DLD1 (cell line): Measurements from ENCODE around the gene HTR7.
"Not testable (repeated sequence)": the region's sequence is repeated elsewhere in the genome, so short reads cannot be mapped to it uniquely, and the experiment has no call there.

Source experiments
- in situ Hi-C: cut with HindIII; loops from 2 replicates; pipeline ENCODE4 v1.10.0; 2017; ENCODE audit warnings: low sequenced_read_pairs

Gene HTR7

DNA sequence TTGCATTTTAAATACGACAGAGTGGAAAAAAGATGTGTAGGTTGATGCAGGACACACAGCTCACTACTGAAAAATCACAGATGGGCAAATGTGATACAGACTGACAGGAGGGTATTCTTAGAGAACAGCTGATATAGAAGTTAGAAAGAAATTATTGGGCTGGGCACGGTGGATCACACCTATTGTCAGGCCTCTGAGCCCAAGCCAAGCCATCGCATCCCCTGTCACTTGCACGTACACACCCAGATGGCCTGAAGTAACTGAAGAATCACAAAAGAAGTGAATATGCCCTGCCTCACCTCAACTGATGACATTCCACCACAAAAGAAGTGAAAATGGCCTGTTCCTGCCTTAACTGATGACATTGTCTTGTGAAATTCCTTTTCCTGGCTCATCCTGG, 50.7 kb downstream of the HTR7 start:
- in situ Hi-C loops = not testable (repeated sequence)

GRCh38 chr10:90806677-90807076, 51.2 kb downstream of the HTR7 start:
- in situ Hi-C loops = no loop called here

DNA sequence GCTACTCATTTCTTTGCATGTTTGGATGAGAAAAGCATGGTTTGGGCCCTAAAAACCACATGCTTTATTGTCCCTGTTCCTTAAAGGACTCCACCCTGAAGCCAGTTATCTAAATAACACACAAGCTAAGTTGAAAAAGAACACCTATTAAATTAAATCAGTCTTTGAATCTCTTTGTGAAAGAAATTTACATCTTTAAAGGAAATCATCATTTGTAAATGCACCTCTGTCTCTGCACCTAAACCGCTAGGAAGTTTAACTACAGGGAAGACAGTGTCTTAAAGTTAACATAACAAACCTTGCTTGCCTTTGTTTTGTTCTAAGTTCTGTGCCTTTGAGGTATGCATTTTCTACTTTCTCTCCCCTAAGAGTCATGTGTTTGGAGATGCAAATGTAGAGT, 52.6 kb downstream of the HTR7 start:
- in situ Hi-C loops = no loop called here

DNA sequence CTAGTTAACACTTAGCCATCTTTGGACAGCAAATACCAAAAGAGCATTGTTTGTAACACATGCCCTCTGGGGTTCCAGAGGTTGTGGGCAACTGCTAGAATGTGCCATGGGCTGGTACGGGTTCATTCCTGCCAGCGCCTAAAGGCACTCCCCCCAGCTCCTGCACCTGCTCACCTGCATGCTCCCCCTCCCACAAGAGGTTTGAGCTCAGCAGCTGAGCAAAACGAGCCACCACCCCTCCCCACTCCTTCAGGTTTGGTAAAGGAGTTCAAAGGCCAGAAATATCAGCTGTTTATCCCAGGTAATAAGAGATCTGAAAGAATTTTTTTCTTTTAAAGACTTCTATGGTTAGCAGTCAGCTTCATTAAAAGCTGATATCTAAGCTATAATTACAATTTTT, 53.5 kb downstream of the HTR7 start:
- in situ Hi-C loops = no loop called here

DNA sequence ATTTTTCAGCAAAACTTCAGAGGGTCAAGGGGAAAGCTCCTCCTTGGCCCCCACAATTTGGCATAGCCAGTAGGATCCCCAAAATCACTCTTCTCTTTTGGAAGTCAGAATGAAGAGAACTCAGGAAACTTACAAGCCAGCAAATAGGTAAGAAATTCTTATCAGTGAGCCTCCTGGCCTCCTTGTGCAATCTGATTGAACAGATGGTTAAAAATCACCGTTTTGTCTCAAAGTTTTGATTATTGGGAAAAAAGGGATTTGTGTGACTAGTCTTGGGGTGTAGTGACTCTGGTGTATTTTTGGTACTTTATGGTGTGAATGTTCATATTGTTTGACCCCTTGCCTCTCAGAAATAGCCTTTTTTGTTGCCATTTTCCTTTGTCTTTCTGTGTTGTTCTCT, 56.2 kb downstream of the HTR7 start:
- in situ Hi-C loops = no loop called here

DNA sequence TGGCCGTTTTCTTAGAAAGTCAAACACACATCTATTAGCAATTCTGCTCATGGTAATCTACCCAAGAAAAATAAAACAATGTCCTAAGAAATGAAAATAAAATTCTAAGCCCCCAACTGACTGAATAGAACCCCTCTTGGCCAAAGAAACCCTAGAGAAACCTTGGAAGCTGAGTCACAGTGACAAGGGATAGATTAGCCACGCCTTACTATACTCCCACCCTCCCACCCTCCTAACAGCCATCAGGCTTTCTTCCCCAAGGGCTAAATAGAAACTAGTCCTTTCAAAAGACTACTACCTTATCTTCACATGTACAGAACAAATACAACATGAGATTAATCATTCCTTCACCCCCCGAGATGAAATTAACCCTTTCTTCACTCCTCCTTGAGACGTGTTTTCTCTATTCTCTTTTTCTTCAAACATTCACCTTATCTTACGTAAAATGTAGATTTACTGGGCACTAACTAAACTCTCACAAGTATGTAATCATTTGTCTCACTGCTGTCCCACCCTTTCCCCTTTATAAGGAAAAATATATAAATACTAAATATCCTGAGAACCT, 57.5 kb downstream of the HTR7 start:
- in situ Hi-C loops = no loop called here

- in situ Hi-C loops = no loop called here
Measured at GRCh38 chr10:90799172-90799571, 58.7 kb downstream of the HTR7 start.

DNA sequence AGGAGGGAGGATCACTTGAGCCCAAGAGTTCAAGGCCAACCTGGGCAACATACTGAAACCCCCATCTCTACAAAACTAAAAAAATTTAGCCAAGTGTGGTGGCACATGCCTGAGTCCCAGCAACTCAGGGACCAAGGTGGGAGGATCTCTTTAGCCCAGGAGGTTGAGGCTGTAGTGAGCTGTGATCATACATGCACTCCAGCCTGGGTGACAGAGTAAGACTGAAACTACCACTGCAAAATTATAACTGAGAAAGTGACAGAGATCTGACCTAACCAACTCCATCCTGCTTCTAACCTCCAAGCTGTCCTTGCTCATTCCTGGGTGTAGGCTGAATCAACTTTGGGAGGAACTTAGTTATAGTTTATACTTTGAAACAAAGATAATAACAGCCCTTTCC, 59.4 kb downstream of the HTR7 start:
- in situ Hi-C loops = no loop called here

DNA sequence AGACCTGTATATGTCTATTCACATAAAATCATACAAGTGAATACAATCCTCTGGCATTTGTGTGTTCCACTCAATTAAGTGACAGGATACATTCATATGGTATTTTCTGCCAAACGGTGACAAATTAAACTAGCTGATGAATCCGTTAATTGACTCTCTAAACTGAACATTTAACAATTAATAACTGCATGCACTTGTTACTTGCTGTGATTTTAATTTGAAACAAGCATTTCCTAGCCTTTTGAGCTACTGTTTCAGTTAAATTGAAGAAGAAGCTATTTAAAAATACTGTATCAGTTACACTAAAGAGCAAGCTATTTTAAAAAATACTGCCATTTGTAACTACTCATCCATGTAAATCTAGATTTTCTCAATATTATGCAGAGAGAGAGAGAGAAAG, 67.4 kb downstream of the HTR7 start:
- in situ Hi-C loops = no loop called here

DNA sequence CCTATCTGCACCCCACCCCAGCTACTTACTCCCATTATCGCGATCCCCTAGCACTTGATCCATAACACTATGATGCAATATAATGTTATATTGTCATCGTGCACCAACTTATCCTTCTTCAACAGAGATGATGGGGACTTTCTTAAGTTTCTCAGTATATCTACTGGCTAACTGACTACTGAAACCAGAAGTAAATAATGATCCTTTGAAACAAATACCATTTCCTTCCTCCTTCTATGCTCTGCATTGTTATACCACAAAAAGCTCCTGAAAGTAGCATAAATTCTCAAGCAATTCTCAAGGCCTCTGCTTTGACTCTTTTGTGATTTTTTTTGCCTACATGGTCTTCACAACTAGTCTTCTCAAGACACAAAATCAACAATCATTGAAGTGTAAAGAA, 68.9 kb downstream of the HTR7 start:
- in situ Hi-C loops = no loop called here

DNA sequence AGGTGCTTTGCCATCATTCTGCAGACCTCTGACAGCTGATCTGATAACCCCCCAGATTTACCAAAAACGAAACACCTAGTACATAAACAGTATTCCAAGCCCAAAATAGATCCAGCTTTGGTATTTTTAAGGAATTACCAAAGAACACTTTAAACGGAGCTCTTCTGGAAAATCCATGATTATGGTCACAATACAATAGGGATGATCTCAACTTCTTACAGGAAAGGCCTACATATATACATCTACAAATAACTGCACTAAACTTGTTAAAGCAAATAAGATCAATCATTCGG, 69.7 kb downstream of the HTR7 start:
- in situ Hi-C loops = no loop called here

DNA sequence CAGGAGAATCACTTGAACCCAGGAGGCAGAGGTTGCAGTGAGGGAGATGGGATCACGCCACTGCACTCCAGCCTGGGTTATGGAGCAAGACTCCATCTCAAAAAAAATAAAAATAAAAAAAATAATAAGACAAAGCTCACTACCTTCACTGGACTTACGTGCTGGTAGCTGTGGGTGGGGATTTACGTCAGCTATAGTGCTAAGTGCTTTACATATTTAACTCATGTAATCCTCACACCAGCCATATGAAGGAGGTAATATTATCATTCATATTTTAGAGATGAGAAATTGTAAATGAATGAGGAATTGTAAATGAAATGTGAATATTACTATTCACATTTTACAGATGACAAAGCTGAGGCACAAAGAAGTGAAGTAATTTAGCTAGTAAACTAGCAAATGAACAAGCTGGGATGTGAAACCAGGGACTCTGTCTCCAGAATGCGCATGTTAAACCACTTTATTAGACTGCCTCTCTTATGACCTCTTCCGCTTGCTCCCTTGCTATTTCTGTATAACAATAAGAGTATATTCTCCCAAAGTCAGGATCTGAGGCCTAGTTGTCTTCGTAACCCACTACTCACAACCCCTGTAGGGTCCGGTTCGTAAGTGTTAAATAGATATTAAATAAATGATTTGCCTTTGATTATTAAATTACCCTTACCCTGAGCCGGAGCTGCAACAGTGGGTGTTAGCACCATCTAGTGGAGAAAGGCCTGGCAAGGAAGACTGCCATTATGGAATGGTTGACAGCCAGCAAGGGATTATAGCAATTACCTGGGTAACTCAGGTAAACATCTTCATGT, 70.2 kb downstream of the HTR7 start:
- in situ Hi-C loops = no loop called here

GRCh38 chr10:90785782-90786181, 72.1 kb downstream of the HTR7 start:
- in situ Hi-C loops = no loop called here

DNA sequence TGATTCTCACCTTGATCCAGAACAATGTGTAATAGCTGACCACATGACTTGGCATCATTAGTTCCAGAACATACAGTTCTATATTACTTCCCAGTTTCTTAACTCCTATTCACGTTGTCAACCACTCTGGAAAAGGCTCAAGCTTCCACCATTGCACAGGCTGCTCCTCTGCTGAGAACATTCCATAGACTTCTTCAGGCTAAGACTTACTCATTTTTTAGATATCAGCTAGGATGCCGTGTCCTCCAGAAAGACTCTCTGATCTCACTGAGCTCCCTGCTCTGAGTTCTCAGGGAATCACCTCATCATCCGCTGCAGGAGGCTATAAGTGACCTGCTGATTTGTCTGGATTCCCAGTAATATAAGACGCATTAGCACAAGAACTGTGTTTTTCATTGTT, 73.1 kb downstream of the HTR7 start:
- in situ Hi-C loops = no loop called here

DNA sequence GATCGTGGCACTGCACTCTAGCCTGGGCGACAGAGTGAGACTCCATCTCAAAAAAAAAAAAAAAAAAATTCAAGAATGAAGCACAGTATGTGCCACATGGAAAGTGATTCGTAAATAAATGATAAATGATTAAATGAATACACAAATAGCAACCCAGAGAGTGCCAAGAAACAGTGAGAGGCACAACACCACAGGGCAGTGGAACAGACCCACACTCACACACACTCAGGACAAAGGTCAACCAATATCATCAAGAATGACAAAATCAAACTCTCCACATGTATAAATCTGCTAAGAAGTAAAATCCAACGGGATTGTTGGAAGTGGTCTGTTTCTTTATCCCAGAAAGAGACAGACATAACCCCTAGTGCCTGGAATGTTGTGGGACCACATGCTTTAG, 77.4 kb downstream of the HTR7 start:
- in situ Hi-C loops = no loop called here

GRCh38 chr10:90779548-90779947, 78.3 kb downstream of the HTR7 start:
- in situ Hi-C loops = no loop called here

GRCh38 chr10:90777621-90778020, 80.2 kb downstream of the HTR7 start:
- in situ Hi-C loops = no loop called here

GRCh38 chr10:90775351-90776028, 82.3 kb downstream of the HTR7 start:
- in situ Hi-C loops = no loop called here

- in situ Hi-C loops = loop anchor here (25.0 kb wide), 1 partner anchor 492 kb away; no protein-coding TSS in a partner anchor
Measured at GRCh38 chr10:90769946-90770841, 87.6 kb downstream of the HTR7 start.

GRCh38 chr10:90751107-90751997, 106.5 kb downstream of the HTR7 start:
- in situ Hi-C loops = loop anchor here (25.0 kb wide), 1 partner anchor 511 kb away; no protein-coding TSS in a partner anchor
